ENCODE measurements around the gene NCSTN. TPM values are rescaled to one million over a fixed set of nuclear protein-coding genes. Genes with fewer than 3 reads are reported as not detected.
A peak's percentile ranks its signal among the peaks of the same experiment; 100 is the strongest.

Gene NCSTN
- total RNA-seq, 1 donor from 2014 or later = 71.9 TPM

GRCh38 chr1:160342526-160342925 is 657 bp upstream of the NCSTN start:
- no peak for DNase-seq (ENCODE audit: low read depth)
- TF ChIP-seq, protein P1, sequence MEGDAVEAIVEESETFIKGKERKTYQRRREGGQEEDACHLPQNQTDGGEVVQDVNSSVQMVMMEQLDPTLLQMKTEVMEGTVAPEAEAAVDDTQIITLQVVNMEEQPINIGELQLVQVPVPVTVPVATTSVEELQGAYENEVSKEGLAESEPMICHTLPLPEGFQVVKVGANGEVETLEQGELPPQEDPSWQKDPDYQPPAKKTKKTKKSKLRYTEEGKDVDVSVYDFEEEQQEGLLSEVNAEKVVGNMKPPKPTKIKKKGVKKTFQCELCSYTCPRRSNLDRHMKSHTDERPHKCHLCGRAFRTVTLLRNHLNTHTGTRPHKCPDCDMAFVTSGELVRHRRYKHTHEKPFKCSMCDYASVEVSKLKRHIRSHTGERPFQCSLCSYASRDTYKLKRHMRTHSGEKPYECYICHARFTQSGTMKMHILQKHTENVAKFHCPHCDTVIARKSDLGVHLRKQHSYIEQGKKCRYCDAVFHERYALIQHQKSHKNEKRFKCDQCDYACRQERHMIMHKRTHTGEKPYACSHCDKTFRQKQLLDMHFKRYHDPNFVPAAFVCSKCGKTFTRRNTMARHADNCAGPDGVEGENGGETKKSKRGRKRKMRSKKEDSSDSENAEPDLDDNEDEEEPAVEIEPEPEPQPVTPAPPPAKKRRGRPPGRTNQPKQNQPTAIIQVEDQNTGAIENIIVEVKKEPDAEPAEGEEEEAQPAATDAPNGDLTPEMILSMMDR (IDR thresholded peaks at IDR 0.05; ENCODE audit: insufficient read depth, low read length, poor library complexity, severe bottlenecking) = no peak

GRCh38 chr1:160344241-160344640 is 1.1 kb downstream of the NCSTN start:
- DNase-seq (ENCODE audit: low read depth) = no peak
- Histone ChIP-seq H3K4me3 (ENCODE audit: low read depth, low read length) (peak overlapping the region; percentile 87), H3K36me3 (ENCODE audit: control insufficient read depth, insufficient read depth, low read length) (no peaks in the 10 kb centered on the region), H3K27me3 (ENCODE audit: control insufficient read depth, insufficient read depth, low read length) (no peaks in the 10 kb centered on the region)
- TF ChIP-seq, protein P1 (IDR thresholded peaks at IDR 0.05; ENCODE audit: insufficient read depth, low read length, poor library complexity, severe bottlenecking) = no peak

More at GRCh38 chr1:160342526-160342925, 657 bp upstream of the NCSTN start:
- Histone ChIP-seq H3K27me3 (ENCODE audit: control insufficient read depth, insufficient read depth, low read length) (no peaks in the 10 kb centered on the region), H3K36me3 (ENCODE audit: control insufficient read depth, insufficient read depth, low read length) (no peaks in the 10 kb centered on the region), H3K4me3 (ENCODE audit: low read depth, low read length) (peak overlapping the region; percentile 87)

DNA sequence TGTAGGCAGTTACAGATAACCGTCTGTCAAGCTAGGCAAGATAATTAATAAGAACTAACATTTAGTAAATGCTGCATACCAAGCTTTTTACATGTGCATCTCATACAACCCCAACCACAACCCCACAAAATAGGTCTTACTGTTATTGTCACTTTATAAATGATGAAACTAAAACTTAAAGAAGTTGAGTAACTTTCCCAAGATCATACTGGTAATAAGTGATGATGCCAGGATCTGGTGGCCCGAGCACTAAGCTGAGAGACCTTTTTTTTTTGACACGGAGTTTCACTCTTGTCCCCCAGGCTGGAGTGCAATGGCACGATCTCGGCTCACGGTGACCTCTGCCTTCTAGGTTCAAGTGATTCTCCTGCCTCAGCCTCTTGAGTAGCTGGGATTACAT is 1.8 kb downstream of the NCSTN start:
- Histone ChIP-seq H3K27me3 (ENCODE audit: control insufficient read depth, insufficient read depth, low read length) (no peaks in the 10 kb centered on the region), H3K4me3 (ENCODE audit: low read depth, low read length) (no peak overlapping the region), H3K36me3 (ENCODE audit: control insufficient read depth, insufficient read depth, low read length) (no peaks in the 10 kb centered on the region)
- TF ChIP-seq, protein P1 (IDR thresholded peaks at IDR 0.05; ENCODE audit: insufficient read depth, low read length, poor library complexity, severe bottlenecking) = no peak
- no peak for DNase-seq (ENCODE audit: low read depth)

DNA sequence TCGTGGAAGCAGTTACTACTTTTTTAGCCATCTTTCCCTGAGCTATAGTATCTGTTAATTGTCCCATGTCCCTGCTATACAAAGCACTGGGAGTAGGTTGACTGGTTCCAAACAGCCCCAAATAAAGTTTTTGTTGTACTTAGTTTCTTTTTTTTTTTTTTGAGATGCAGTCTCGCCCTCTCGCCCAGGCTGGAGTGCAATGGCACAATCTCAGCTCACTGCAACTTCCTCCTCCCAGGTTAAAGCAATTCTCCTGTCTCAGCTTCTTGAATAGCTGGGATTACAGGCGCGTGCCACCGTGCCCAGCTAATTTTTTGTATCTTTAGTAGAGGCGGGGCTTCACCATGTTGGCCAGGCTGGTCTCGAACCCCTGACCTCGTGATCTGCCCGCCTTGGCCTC is 3.3 kb downstream of the NCSTN start:
- DNase-seq (ENCODE audit: low read depth) = no peak
- H3K36me3 ChIP-seq (ENCODE audit: control insufficient read depth, insufficient read depth, low read length) = peaks cover 1% of the 10 kb centered on the region
- H3K4me3 ChIP-seq (ENCODE audit: low read depth, low read length) = no peak overlapping the region
- no peaks in the 10 kb centered on the region for H3K27me3 ChIP-seq (ENCODE audit: control insufficient read depth, insufficient read depth, low read length)
- TF ChIP-seq, protein P1 (IDR thresholded peaks at IDR 0.05; ENCODE audit: insufficient read depth, low read length, poor library complexity, severe bottlenecking) = no peak

GRCh38 chr1:160346958-160347357 is 3.8 kb downstream of the NCSTN start:
- H3K27me3 ChIP-seq (ENCODE audit: control insufficient read depth, insufficient read depth, low read length) = no peaks in the 10 kb centered on the region
- H3K4me3 ChIP-seq (ENCODE audit: low read depth, low read length) = no peak overlapping the region
- H3K36me3 ChIP-seq (ENCODE audit: control insufficient read depth, insufficient read depth, low read length) = peaks cover 1% of the 10 kb centered on the region
- DNase-seq (ENCODE audit: low read depth) = no peak
- TF ChIP-seq, protein P1 (IDR thresholded peaks at IDR 0.05; ENCODE audit: insufficient read depth, low read length, poor library complexity, severe bottlenecking) = no peak

- Histone ChIP-seq H3K27me3 (ENCODE audit: control insufficient read depth, insufficient read depth, low read length) (no peaks in the 10 kb centered on the region), H3K36me3 (ENCODE audit: control insufficient read depth, insufficient read depth, low read length) (peaks cover 8% of the 10 kb centered on the region), H3K4me3 (ENCODE audit: low read depth, low read length) (no peak overlapping the region)
- TF ChIP-seq, protein P1 (IDR thresholded peaks at IDR 0.05; ENCODE audit: insufficient read depth, low read length, poor library complexity, severe bottlenecking) = no peak
- no peak for DNase-seq (ENCODE audit: low read depth)
These were observed 8.4 kb downstream of the NCSTN start for GRCh38 chr1:160351629-160352028.

Measured in kidney epithelial cell (primary cell).